ENCODE results near the gene CPLX3. TPM values are rescaled to one million over a fixed set of nuclear protein-coding genes. Genes with fewer than 3 reads are reported as not detected.

CPLX3 gene
- total and polyA plus RNA-seq, 2 of the 8 experiments (the other 6 are each of a cell fraction or from before 2014, with no cell fraction given) = 0.17 TPM; not detected in 1

- 85% methylated on average over 14 of the region's 14 CpGs; no CpG with 5 or more reads in 1 of the 2 experiments for WGBS, 2 experiments (ENCODE audit: extremely low coverage in 1 of 2, insufficient coverage in 1 of 2, insufficient read length in 1 of 2, insufficient replicate concordance in 2 of 2, low coverage in 1 of 2, low lambda C conversion rate in 2 of 2, missing lambda C conversion rate in 1 of 2)
- peaks cover 0 to 11% (median 4%) of the 10 kb centered on the region in 4 experiments; a peak in 5 of 8 replicates for H3K36me3 ChIP-seq (ENCODE audit: control insufficient read depth in 2 of 4, insufficient read depth in 4 of 4, low read length in 3 of 4)
- no peak overlapping the region for H2AFZ ChIP-seq (ENCODE audit: low read length)
- no peak overlapping the region for H3K18ac ChIP-seq (ENCODE audit: extremely low read depth, low read length)
- H4K8ac ChIP-seq (ENCODE audit: extremely low read depth, insufficient read depth, low read length) = no peak overlapping the region
- TF ChIP-seq EP300 (IDR thresholded peaks at IDR 0.05; ENCODE audit: borderline replicate concordance in 1 of 2, low read depth in 2 of 2, low read length in 2 of 2) = no peak
- no peak for TF ChIP-seq NRF1 (IDR thresholded peaks at IDR 0.05; ENCODE audit: low read depth, low read length)
- no peak for TF ChIP-seq CBX5 (IDR thresholded peaks at IDR 0.05; ENCODE audit: low read depth, low read length)
- no peak for TF ChIP-seq JUN (IDR thresholded peaks at IDR 0.05; ENCODE audit: low read depth, low read length)
- TF ChIP-seq SP4 (IDR thresholded peaks at IDR 0.05; ENCODE audit: low read length) = no peak
- H3K9ac ChIP-seq (replicated peaks in 1 of 4; ENCODE audit: extremely low read depth in 1 of 4, low read depth in 3 of 4, low read length in 3 of 4) = peak overlapping the region in 3 of 4 experiments; percentile 15 to 63 (median 26); a peak in 3 of 7 replicates
- H4K5ac ChIP-seq (ENCODE audit: insufficient read length, low read depth, low read length) = no peak overlapping the region
- H2AK5ac ChIP-seq (ENCODE audit: low read depth, low read length) = no peak overlapping the region
- H3K56ac ChIP-seq (replicated peaks; ENCODE audit: insufficient read length, low read depth, low read length) = no peak overlapping the region
- DNase-seq (ENCODE audit: low read depth in 1 of 2, low spot score in 2 of 2) = no peak
- no peak overlapping the region for H3K14ac ChIP-seq (ENCODE audit: insufficient read length)
- ChIA-PET POLR2A (ENCODE audit: partially characterized antibody) (interaction anchor here (0.5 to 4.1 kb wide), 22 partner anchors 10 to 113 kb away, joined by 3 to 23 read pairs (median 3); partner anchors contain the start of genes COX5A, CPLX3, CSK and FAM219B), CTCF (ENCODE audit: partially characterized antibody) (interaction anchor here (0.6 to 5.3 kb wide), 21 partner anchors 8 to 209 kb away, joined by 3 to 46 read pairs (median 5); partner anchors contain the start of gene CPLX3)
- FAIRE-seq = no peak
- no peaks in the 10 kb centered on the region for H3K27me3 ChIP-seq (replicated peaks in 1 of 4; ENCODE audit: control insufficient read depth in 3 of 4, extremely low read depth in 1 of 4, insufficient read depth in 3 of 4, low read length in 3 of 4)
- H3K23ac ChIP-seq (ENCODE audit: insufficient read length) = no peak overlapping the region
- H3K4me2 ChIP-seq (ENCODE audit: insufficient read depth in 1 of 2, low read depth in 2 of 2, low read length in 2 of 2) = peak overlapping the region; percentile 75 to 88
- H3K79me1 ChIP-seq (ENCODE audit: low read depth, low read length) = 0 out of 2 replicates have a peak, but pooled peaks cover 2% of the 10 kb centered on the region
- H3K4ac ChIP-seq (replicated peaks; ENCODE audit: insufficient read length, low read depth, low read length) = no peak overlapping the region
- no peak overlapping the region for H4K91ac ChIP-seq (replicated peaks; ENCODE audit: insufficient read length, low read length)
- no peak overlapping the region for H2BK12ac ChIP-seq (ENCODE audit: low read depth, low read length)
- H4K20me1 ChIP-seq (replicated peaks in 1 of 2; ENCODE audit: control insufficient read depth in 1 of 2, insufficient read depth in 2 of 2, low read length in 2 of 2) = peaks cover 2% of the 10 kb centered on the region in 2 experiments
- no peak overlapping the region for H2BK120ac ChIP-seq (replicated peaks; ENCODE audit: low read depth, low read length)
- H3K23me2 ChIP-seq (ENCODE audit: low read depth, low read length) = peaks cover 7% of the 10 kb centered on the region; the same call in 1 of the 2 replicates
- no peaks in the 10 kb centered on the region for H3K9me3 ChIP-seq (ENCODE audit: insufficient read depth in 2 of 2, low read depth in 1 of 2, low read length in 1 of 2)
- no peak overlapping the region for H2BK5ac ChIP-seq (ENCODE audit: low read depth, low read length)
- H3K4me3 ChIP-seq (ENCODE audit: extremely low read depth in 1 of 4, insufficient read depth in 2 of 4, low read depth in 3 of 4, low read length in 4 of 4) = peak overlapping the region; percentile 60 to 92 (median 90)
- no peaks in the 10 kb centered on the region for H3K79me2 ChIP-seq (ENCODE audit: control insufficient read depth in 1 of 2, insufficient read depth in 2 of 2, low read length in 2 of 2)
- H3K4me1 ChIP-seq (replicated peaks in 1 of 4; ENCODE audit: control insufficient read depth in 3 of 4, insufficient read depth in 4 of 4, low read length in 3 of 4) = peaks cover 0 to 13% (median 8%) of the 10 kb centered on the region in 4 experiments; a peak in 6 of 7 replicates
- H2BK20ac ChIP-seq (ENCODE audit: low read length) = no peak overlapping the region
- H3K27ac ChIP-seq (ENCODE audit: low read depth, low read length) = no peak overlapping the region
- no peak overlapping the region for H2BK15ac ChIP-seq (ENCODE audit: low read length)
Observed at GRCh38 chr15:74841891-74842373, 15.5 kb downstream of the CPLX3 start.

All from H1 (cell line).